ENCODE measurements around the gene LAMB4.

DNA sequence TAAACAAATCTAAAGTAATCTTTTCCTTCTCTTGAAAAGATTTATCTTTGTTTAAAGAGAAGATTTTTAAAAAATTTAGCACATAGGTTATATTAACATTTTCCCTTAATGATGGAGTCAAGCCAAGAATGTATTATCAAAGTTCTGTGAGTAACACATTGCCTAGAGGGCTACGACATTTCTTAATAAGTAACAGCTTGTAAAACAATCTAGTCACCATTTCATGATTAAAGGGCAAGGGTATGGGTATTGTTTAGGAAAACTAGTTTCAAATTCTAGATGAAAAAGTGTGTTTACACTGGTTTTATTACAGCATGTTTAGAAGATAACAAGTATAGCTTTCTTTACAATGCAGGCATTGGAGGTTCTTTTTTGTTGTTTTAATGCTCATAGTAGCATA lies 28.6 kb upstream of the LAMB4 start:
- TF ChIP-seq, protein P1, sequence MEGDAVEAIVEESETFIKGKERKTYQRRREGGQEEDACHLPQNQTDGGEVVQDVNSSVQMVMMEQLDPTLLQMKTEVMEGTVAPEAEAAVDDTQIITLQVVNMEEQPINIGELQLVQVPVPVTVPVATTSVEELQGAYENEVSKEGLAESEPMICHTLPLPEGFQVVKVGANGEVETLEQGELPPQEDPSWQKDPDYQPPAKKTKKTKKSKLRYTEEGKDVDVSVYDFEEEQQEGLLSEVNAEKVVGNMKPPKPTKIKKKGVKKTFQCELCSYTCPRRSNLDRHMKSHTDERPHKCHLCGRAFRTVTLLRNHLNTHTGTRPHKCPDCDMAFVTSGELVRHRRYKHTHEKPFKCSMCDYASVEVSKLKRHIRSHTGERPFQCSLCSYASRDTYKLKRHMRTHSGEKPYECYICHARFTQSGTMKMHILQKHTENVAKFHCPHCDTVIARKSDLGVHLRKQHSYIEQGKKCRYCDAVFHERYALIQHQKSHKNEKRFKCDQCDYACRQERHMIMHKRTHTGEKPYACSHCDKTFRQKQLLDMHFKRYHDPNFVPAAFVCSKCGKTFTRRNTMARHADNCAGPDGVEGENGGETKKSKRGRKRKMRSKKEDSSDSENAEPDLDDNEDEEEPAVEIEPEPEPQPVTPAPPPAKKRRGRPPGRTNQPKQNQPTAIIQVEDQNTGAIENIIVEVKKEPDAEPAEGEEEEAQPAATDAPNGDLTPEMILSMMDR (IDR thresholded peaks at IDR 0.05): no peak
- TF ChIP-seq POLR2A (IDR thresholded peaks at IDR 0.05): no peak

Measured in body of pancreas (tissue), 4 donors.